IMR-90 (cell line): Measurements from ENCODE around the gene NT5DC2.

Experiments
- CTCF ChIP-seq: conservative IDR thresholded peaks from 2 replicates; pipeline ENCODE4 v1.5.1; 2012; ENCODE audit warnings: mild to moderate bottlenecking, low read depth, low read length, improper control_type of control experiment
- POLR2A ChIP-seq: IDR thresholded peaks from 2 replicates; pipeline ENCODE4 v1.6.1; 2012; ENCODE audit warnings: mild to moderate bottlenecking, low read depth, low read length
- USF2 ChIP-seq: fragments of 150-350 bp; IDR thresholded peaks from 2 replicates; pipeline ENCODE4 v1.6.1; 2017; ENCODE audit warnings: mild to moderate bottlenecking, antibody characterized with exemption, low read length, low read depth

GRCh38 chr3:52534281-52535183 lies 875 bp upstream of the NT5DC2 start:
- TF ChIP-seq POLR2A = no peak
- no peak for TF ChIP-seq CTCF
- no peak for TF ChIP-seq USF2
